HPDE6-E6E7 (cell line): ENCODE results near the gene LBX1.
"Not testable (repeated sequence)": the region's sequence is repeated elsewhere in the genome, so short reads cannot be mapped to it uniquely, and the experiment has no call there.

Source experiments
- DNase-seq: peaks from one replicate; pipeline ENCODE4 v3.0.0; 2011; ENCODE audit warnings: missing footprints; ENCODE audit errors: extremely low spot score

The LBX1 gene

GRCh38 chr10:101207026-101207425, 22.2 kb downstream of the LBX1 start:
- DNase-seq: no peak

DNA sequence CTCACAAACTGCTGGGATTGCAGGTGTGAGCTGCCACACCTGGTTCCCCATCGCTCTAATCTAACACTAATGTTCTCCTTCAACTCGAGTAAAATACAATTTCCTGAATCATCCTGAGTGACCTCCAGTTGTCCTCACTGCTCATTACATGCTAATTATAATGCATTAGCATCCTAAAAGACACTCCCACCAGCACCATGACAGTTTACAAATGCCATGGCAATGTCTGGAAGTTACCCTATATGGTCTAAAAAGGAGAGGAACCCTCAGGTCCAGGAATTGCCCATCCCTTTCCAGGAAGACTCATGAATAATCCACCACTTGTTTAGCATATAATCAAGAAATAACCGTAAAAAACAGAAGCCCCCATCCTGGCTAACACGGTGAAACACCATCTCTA, 26.6 kb downstream of the LBX1 start:
- not testable (repeated sequence) for DNase-seq

GRCh38 chr10:101198326-101198977, 30.8 kb downstream of the LBX1 start:
- DNase-seq: not testable (repeated sequence)

DNA sequence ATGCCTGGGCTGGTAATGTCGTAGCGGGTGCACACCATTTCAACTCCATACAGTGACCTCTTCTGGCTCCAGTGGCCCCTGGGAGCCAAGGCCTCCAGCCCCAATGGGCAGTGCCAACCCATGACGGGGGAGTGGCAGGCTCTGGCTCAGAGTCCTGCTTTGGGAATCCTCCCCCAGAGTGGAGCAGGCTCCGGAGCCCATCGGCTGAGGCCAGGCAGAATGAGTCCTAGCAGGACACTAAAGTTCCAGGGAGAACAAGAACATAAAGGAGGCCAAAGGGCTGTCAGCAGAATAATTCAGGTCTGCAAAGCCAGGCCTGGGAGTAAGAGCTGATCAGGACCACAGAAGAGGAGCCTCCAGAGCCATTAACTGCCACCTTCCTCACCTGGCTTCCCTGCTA, 33.3 kb downstream of the LBX1 start:
- no peak for DNase-seq

- DNase-seq: no peak
Observed at GRCh38 chr10:101189461-101190401, 39.5 kb downstream of the LBX1 start.

DNA sequence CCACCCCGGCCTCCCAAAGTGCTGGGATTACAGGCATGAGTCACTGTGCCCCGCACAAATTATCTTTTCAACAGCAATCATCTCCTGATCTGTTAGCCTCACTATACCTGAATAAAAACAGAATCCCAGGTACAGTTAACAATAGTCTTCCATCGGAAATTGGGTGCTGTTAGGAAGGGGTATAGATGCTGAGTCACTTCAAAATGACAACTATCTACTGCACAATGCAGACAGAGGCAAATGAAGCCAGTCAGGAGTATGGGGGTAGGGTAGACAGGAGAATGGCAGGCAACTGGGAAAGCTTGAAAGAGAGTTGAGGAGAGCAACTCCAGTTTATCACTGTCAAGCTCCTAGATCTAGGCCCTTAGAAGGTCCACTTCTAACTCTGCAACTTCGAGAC, 40.3 kb downstream of the LBX1 start:
- DNase-seq: no peak

DNA sequence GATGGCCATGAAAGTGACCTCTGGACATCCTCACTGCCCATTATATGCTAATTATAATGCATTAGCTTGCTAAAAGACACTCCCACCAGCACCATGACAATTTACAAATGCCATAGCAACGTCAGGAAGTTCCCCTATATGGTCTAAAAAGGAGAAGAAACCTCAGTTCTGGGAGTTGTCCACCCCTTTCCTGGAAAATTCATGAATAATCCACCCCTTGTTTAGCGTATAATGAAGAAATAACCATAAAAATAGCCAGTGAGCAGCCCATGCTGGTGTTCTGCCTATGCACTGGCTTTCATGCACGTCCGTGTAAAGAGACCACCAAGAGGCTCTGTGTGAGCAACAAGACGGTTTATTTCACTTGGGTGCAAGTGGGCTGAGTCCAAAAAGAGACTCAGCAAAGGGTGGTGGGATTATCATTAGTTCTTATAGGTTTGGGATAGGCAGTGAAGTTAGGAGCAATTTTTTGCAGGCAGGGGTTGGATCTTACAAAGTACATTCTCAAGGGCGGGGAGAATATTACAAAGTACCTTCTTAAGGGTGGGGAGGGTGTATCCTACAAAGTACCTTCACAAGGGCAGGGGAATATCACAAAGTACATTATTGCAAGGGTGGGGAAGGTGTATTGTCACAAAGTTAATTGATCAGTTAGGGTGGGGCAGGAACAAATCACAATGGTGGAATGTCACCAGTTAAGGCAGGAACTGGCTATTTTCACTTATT, 45.6 kb downstream of the LBX1 start:
- DNase-seq: no peak

DNA sequence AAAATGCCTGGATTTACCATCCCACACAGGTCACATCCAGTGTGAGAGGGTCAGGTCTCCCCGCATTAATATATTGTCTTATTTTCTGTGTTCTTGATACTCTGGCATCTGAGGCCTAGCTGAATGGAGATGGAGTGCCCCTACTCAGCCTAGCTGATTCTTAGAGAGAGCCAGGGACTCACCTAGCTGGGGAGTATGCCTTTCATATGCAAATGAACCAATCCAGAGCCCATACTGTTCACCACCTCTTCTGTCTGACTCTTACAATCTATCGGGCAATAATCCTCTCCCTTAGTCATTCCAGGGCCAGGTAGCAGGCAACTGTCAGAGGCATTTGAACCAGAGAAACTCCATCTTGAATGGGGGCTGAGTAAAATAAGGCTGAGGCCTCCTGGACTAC, 46.3 kb downstream of the LBX1 start:
- no peak for DNase-seq
